Gastrocnemius medialis (tissue), 4 donors: ENCODE results near the gene SPOCD1. TPM values are rescaled to one million over a fixed set of nuclear protein-coding genes. Genes with fewer than 3 reads are reported as not detected.
A peak's percentile ranks its signal among the peaks of the same experiment; 100 is the strongest.
"Not testable (repeated sequence)": the region's sequence is repeated elsewhere in the genome, so short reads cannot be mapped to it uniquely, and the experiment has no call there.

ENCODE experiments used
- ATAC-seq, 2 donors: fragments of 150-250 bp; one replicate each; pipeline ENCODE4 v1.9.1; 2016
- DNase-seq, 2 donors: peaks; one replicate each; pipeline ENCODE4 v3.0.0-alpha.2; 2019
- H3K27ac ChIP-seq, 4 donors: fragments of 200-600 bp; sonication (generic); 1 replicate in 1 of 4; 2 replicates in 3 of 4; pipeline ENCODE4 v1.5.1; 2016 to 2018; ENCODE audit warnings: mild to moderate bottlenecking in 2 of 4, moderate library complexity in 1 of 4
- H3K27me3 ChIP-seq, 3 donors: fragments of 200-600 bp; sonication (generic) in 2 of 3; 1 replicate in 1 of 3; 2 replicates in 2 of 3; pipeline versions ENCODE4 v1.5.1 to v1.6.0; 2016 to 2019; ENCODE audit warnings: mild to moderate bottlenecking in 1 of 3, moderate library complexity in 1 of 3
- H3K36me3 ChIP-seq, 2 donors: fragments of 200-600 bp; sonication (generic) in 1 of 2; one replicate each; pipeline ENCODE4 v1.5.1; 2017 to 2018
- H3K4me1 ChIP-seq, 2 donors: fragments of 200-600 bp; sonication (generic) in 1 of 2; one replicate each; pipeline ENCODE4 v1.5.1; 2016 to 2017; ENCODE audit warnings: mild to moderate bottlenecking in 2 of 2
- H3K4me3 ChIP-seq, 4 donors: fragments of 200-600 bp; sonication (generic) in 3 of 4; 1 replicate in 1 of 4; 2 replicates in 3 of 4; pipeline ENCODE4 v1.5.1; 2016 to 2019; ENCODE audit warnings: mild to moderate bottlenecking in 2 of 4
- H3K9me3 ChIP-seq, 3 donors: fragments of 200-600 bp; sonication (generic) in 2 of 3; 1 replicate in 1 of 3; 2 replicates in 2 of 3; pipeline ENCODE4 v1.5.1; 2016 to 2019
- POLR2A ChIP-seq, 2 donors: fragments of 450-650 bp; IDR thresholded peaks; one replicate each; pipeline ENCODE4 v1.6.1; 2017; ENCODE audit warnings: antibody characterized with exemption in 2 of 2, mild to moderate bottlenecking in 2 of 2, moderate library complexity in 2 of 2
- in situ Hi-C, 4 donors: fragments of 200-750 bp; cut with MboI; loops; one replicate each; pipeline versions ENCODE4 v1.15.0 to v1.8.0; 2017; ENCODE audit warnings: low sequenced_read_pairs in 4 of 4
- intact Hi-C: fragments of 100-400 bp; cut with DNase I; formaldehyde crosslinking; loops from one replicate; pipeline ENCODE4 v1.15.1; 2023; ENCODE audit warnings: low total_unique reads
- total RNA-seq, 4 donors: library from RNA; depleted of rRNA; stranded (reverse); fragments of >200 nt; gene quantifications; one replicate each; pipeline versions ENCODE4 v1.1.0 to v1.2.3, GENCODE V29; 2016
- TF ChIP-seq, protein P1 (sequence below), 5 experiments: fragments of 450-650 bp in 3 of 5; fragments of 200-600 bp in 2 of 5; sonication (generic) in 2 of 5; IDR thresholded peaks in 4 of 5; conservative IDR thresholded peaks in 1 of 5; 1 replicate in 4 of 5; 2 replicates in 1 of 5; pipeline ENCODE4 v1.5.1; 2016 to 2019; ENCODE audit warnings: antibody characterized with exemption in 5 of 5, mild to moderate bottlenecking in 3 of 5, moderate library complexity in 3 of 5

The SPOCD1 gene
- total RNA-seq, 4 donors from 2014 or later = not detected

DNA sequence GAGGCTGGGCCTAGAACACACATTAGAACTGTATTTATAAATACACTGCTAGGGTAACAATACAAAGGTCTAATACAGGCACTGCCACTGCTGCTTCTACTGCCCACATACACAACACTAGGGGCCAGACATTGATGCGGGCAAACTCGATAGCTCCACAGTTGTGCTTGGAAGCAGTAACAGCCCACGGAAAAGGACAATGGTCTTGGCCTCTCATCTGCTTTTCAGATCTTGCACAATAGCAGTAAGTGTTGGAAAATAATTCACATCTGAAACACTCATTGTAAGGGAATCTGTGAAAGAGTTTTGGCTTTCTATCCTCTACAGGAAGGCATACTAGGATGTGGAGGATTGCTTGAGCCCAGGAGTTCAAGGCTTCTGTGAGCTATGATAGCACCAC lies 6.9 kb upstream of the SPOCD1 start:
- intact Hi-C loops (no loop called here), in situ Hi-C loops (loop anchor here in 1 of 4 donors (25.0 kb wide), 1 partner anchor 140 kb away; no protein-coding TSS in a partner anchor)
- Histone ChIP-seq H3K9me3 (no peaks in the 10 kb centered on the region), H3K36me3 (no peaks in the 10 kb centered on the region), H3K27ac (no peak overlapping the region), H3K4me1 (no peaks in the 10 kb centered on the region), H3K27me3 (no peaks in the 10 kb centered on the region), H3K4me3 (no peak overlapping the region)
- no peak for DNase-seq
- peak in 1 of 2 donors; percentile 21 for ATAC-seq
- TF ChIP-seq, protein P1, sequence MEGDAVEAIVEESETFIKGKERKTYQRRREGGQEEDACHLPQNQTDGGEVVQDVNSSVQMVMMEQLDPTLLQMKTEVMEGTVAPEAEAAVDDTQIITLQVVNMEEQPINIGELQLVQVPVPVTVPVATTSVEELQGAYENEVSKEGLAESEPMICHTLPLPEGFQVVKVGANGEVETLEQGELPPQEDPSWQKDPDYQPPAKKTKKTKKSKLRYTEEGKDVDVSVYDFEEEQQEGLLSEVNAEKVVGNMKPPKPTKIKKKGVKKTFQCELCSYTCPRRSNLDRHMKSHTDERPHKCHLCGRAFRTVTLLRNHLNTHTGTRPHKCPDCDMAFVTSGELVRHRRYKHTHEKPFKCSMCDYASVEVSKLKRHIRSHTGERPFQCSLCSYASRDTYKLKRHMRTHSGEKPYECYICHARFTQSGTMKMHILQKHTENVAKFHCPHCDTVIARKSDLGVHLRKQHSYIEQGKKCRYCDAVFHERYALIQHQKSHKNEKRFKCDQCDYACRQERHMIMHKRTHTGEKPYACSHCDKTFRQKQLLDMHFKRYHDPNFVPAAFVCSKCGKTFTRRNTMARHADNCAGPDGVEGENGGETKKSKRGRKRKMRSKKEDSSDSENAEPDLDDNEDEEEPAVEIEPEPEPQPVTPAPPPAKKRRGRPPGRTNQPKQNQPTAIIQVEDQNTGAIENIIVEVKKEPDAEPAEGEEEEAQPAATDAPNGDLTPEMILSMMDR (IDR thresholded peaks at IDR 0.05 in 4 of 5, conservative IDR thresholded peaks at IDR 0.05 in 1 of 5) = no peak
- no peak for TF ChIP-seq POLR2A (IDR thresholded peaks at IDR 0.05)

DNA sequence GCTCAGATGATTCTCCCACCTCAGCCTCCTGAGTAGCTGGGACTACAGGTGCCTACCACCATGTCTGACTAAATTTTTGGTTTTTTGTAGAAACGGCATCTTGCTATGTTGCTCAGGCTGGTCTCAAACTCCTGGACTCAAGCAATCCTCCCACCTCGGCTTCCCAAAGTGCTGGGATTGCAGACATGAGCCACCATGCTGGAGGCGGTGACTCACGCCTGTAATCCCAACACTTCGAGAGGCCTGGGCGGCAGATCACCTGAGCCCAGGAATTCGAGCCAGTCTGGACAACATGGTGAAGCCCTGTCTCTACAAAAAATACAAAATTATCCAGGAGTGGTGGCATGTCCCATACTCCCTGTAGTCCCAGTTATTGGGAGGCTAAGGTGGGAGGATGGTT lies 4.4 kb upstream of the SPOCD1 start:
- H3K4me3 ChIP-seq, intact Hi-C loops, H3K27ac ChIP-seq, H3K36me3 ChIP-seq, H3K27me3 ChIP-seq, ATAC-seq, H3K4me1 ChIP-seq, DNase-seq, H3K9me3 ChIP-seq: not testable (repeated sequence)
- in situ Hi-C loops = loop anchor here in 1 of 4 donors (25.0 kb wide), 1 partner anchor 142 kb away; no protein-coding TSS in a partner anchor

DNA sequence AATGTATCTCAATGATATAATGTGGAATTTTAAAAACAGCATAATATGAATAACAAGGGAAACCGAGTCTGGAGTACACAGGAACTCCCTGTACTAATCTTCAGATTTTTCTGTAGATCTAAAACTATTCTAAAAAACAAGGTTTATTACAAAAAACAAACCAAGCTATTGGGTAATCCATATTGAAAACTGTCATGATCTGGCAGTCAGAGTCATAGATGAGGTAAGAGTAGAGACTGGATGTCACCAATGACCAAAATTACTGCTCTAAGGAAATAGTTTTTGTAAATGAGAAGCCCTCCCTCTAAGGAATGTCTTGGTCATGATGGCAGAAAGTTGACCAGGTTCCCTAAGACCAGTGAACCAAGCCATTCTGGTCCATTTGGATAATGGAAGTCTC lies 2.4 kb upstream of the SPOCD1 start:
- no peak overlapping the region for H3K4me3 ChIP-seq
- ATAC-seq = no peak
- no peak overlapping the region for H3K27ac ChIP-seq
- no peaks in the 10 kb centered on the region for H3K36me3 ChIP-seq
- intact Hi-C loops = loop anchor here (5.0 to 10.0 kb wide), 2 partner anchors 87 to 144 kb away; no protein-coding TSS in a partner anchor
- no peaks in the 10 kb centered on the region for H3K4me1 ChIP-seq
- no peak for DNase-seq
- no peaks in the 10 kb centered on the region for H3K27me3 ChIP-seq
- no peaks in the 10 kb centered on the region for H3K9me3 ChIP-seq
- no peak for TF ChIP-seq POLR2A (IDR thresholded peaks at IDR 0.05)
- TF ChIP-seq, protein P1 (IDR thresholded peaks at IDR 0.05 in 4 of 5, conservative IDR thresholded peaks at IDR 0.05 in 1 of 5) = no peak
- in situ Hi-C loops = loop anchor here in 2 of 4 donors (10.0 to 25.0 kb wide), 2 partner anchors 144 to 147 kb away; no protein-coding TSS in a partner anchor

DNA sequence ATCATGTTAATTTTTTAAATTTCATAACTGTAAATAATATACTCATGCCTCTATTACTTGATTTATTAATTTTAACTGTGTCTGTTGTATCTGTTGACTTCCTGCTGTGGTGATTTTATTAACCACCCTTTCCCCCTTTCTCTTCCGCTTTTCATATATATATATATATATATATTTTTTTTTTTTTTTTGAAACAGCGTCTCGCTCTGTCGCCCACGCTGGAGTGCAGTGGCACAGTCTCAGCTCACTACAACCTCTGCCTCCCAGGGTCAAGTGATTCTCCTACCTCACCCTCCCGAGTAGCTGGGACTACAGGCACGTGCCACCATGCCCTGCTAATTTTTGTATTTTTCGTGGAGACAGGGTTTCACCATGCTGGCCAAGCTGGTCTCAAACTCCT lies 1.1 kb upstream of the SPOCD1 start:
- H3K27ac ChIP-seq, H3K4me3 ChIP-seq, H3K36me3 ChIP-seq, H3K4me1 ChIP-seq, H3K9me3 ChIP-seq, ATAC-seq, DNase-seq, H3K27me3 ChIP-seq: not testable (repeated sequence)
- intact Hi-C loops (loop anchor here (5.0 to 10.0 kb wide), 2 partner anchors 88 to 145 kb away; no protein-coding TSS in a partner anchor), in situ Hi-C loops (loop anchor here in 2 of 4 donors (10.0 to 25.0 kb wide), 2 partner anchors 145 to 148 kb away; no protein-coding TSS in a partner anchor)

DNA sequence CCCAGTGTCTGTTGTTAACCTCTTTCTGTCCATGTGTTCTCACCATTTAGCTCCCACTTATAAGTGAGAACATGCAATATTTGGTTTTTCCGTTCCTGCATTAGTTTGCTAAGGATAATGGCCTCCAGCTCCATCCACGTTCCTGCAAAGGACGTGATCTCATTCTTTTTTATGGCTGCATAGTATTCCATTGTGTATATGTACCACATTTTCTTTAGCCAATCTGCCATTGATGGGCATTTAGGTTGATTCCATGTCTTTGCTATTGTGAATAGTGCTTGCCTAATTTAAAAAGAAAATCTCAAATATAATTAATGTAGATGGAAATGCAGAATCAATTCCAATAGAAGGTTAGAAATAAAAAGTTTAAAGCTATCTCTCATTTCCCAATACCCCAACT lies 679 bp upstream of the SPOCD1 start:
- not testable (repeated sequence) for H3K27me3 ChIP-seq, H3K27ac ChIP-seq, DNase-seq, H3K9me3 ChIP-seq, ATAC-seq, H3K4me1 ChIP-seq, H3K4me3 ChIP-seq, H3K36me3 ChIP-seq
- in situ Hi-C loops (loop anchor here in 2 of 4 donors (10.0 to 25.0 kb wide), 2 partner anchors 146 to 148 kb away; no protein-coding TSS in a partner anchor), intact Hi-C loops (loop anchor here (5.0 to 10.0 kb wide), 2 partner anchors 88 to 146 kb away; no protein-coding TSS in a partner anchor)

DNA sequence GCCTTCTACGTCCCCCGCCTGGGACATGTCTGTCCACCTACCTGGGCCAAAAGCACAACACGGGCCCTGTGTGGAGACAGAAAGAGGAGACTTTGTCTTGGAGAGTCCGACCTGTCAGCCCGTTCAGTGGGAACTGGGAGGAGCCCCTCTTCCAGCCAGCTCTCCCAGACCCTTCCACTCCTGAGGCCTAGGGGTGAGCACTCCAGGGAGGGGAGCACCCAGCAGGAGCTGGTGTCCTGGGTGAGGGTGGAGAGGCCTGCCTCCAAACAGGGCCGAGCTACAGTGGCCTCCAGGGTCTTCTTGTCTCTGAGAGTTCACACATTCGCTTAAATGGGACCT lies 546 bp downstream of the SPOCD1 start:
- in situ Hi-C loops = loop anchor here in 2 of 4 donors (10.0 to 25.0 kb wide), 2 partner anchors 147 to 150 kb away; no protein-coding TSS in a partner anchor
- ATAC-seq = no peak
- no peaks in the 10 kb centered on the region for H3K4me1 ChIP-seq

More for the DNA sequence above, 546 bp downstream of the SPOCD1 start:
- H3K9me3 ChIP-seq = no peaks in the 10 kb centered on the region
- no peaks in the 10 kb centered on the region for H3K27me3 ChIP-seq
- no peaks in the 10 kb centered on the region for H3K36me3 ChIP-seq
- H3K27ac ChIP-seq = no peak overlapping the region
- H3K4me3 ChIP-seq = no peak overlapping the region
- intact Hi-C loops = loop anchor here (5.0 to 10.0 kb wide), 2 partner anchors 90 to 147 kb away; no protein-coding TSS in a partner anchor
- no peak for TF ChIP-seq POLR2A (IDR thresholded peaks at IDR 0.05)
- TF ChIP-seq, protein P1 (IDR thresholded peaks at IDR 0.05 in 4 of 5, conservative IDR thresholded peaks at IDR 0.05 in 1 of 5) = no peak
- no peak for DNase-seq
